NCI-H748 treated with DMSO at 0.1 percent for 48 hours (cell line): Measurements from ENCODE around the gene STPG4.

ENCODE experiments used
- DNase-seq: peaks from one replicate; lab custom pipeline; 2025; lab: John Stamatoyannopoulos, UW

STPG4 gene

DNA sequence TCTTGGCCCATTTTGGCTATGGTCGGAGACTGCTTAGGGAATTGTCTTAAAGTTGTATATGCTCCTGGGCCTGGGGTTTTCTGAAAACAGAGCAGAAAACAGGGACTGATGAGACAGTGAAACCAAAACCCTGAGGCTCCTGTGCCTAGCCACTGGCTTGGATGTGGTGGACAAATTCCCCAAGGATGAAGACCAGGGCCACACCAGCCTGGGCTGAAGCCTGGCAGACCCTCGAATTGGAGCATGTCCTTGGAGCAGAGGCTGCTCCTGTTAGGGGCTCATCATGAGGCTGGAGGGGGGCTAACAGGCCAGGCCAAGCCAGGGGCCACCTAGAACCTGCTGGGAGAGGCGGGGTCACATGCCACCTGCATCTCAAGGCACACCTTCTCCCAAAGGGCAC is 68.1 kb downstream of the STPG4 start:
- DNase-seq = no peak

DNA sequence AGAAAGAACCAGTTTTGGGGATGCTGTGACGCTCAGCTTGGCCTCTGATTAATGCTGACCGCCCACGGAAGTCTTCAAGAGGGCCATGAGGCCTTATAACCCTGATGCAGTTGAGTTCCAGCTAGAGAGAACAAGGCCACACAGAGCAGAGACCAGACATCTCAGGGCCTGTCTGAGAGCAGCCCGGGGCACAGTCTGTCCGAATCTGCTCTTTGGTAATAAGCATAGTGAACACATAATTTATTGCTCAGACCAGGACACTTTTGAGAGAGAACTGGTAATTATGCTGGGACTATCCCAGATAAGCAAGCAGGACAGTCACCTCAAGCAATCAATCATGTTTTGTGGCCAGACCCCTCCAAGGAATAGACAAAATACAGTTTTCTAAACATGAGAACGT is 68.5 kb downstream of the STPG4 start:
- DNase-seq = no peak

DNA sequence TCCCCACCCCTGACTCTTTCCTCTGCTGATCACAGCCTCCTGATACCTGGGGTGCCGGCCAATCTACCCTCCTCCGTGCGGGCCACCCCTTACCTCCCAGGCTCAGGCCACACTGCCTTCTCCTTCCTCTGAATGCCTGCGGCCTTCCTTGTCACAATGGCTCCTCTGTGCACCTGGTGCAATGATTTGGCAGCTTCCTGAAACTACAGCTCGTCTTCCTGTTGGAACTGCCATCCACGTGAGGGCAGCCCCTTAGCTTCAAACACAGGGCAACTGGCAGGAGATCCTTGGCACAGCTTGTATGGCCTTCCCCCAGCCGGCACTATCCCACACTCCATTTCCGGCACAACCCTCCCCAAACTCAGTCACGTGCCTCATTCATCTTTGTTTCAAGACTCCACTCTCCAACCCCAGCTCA is 69.0 kb downstream of the STPG4 start:
- DNase-seq = no peak

- DNase-seq = no peak
Observed at GRCh38 chr2:47083886-47084687, 71.0 kb downstream of the STPG4 start.

DNA sequence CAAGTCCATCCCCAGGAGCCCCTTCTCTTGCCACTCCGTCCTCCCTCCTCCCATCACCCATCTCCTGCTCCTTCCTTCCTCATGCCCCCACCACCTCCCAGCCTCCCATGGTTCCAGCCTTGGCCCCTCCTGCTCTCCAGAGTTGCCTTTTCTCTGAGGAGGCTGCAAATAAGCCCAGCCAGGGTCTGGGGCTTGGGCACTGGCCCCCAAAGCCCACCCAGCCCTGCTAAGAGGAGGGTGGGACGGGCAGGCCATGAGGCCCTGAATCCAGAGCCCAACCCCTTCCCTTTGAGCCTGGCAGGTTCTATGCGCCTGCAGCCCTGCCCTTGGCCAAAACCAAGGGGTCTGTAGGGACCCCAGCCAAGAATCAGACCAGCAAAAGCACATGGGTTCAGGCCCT is 71.6 kb downstream of the STPG4 start:
- DNase-seq = no peak

- DNase-seq = no peak
Observed at GRCh38 chr2:47083005-47083404, 72.1 kb downstream of the STPG4 start.

DNA sequence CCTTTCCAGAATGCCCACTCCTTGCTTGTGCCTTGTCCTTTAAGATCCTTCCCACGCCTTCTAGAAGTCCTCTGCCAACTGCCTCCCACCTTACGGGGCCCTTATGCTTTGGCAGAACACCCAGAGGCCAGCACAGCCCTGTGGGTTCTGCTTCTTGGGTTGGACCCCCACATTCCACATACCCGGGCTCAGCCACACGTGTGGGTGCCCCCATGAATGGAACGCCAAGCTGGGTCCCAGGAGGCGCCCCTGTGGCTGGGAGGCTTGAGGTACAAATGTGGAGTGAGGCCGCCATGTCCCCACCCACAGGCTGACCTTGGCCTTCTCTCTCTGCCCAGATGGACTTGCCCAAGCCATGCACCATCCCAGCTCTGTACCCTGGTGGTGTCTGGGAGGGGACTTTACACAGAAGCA is 74.2 kb downstream of the STPG4 start:
- no peak for DNase-seq

DNA sequence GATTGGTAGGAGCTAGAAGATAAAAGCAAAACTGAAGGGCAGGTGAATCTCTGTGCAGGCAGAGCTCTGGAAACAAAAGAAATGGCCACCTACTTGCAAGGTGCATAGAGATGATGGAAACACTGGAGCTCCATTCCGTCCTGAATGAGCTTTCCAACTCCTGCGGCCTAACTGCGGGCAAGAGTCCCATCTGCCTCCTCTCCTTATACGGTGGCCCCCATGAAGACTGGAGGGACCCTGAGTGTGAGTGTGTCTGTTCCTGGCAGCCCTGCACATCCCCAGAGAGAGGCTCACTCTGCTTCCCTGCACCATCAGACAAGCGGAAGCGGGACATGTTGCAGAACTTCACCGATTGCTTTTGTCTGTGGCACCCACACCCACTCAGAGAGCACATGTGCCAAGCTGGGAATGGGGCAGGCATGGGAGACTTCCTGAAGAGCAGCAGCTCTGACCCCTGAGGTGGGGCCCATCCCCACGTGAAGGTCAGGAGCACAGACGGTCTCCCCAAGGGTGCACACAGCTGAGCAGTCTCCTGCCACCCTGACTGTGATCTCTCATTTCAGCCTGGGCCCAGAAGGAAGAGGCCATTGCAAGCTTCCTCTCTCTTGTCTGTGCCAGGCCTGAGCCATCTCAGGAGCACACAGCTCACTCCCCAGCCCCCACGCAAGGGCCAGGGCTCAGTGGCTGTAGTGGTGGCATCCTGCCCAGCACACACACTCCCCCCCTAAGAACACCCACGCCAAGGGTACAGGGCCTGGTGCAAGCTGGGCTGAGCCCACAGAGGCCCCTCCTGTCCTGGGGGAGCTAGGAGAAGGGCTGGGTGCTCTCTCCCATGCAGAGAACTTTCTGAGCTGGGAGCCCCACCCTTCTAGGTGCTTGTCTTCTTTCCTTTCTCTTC is 75.3 kb downstream of the STPG4 start:
- no peak for DNase-seq

DNA sequence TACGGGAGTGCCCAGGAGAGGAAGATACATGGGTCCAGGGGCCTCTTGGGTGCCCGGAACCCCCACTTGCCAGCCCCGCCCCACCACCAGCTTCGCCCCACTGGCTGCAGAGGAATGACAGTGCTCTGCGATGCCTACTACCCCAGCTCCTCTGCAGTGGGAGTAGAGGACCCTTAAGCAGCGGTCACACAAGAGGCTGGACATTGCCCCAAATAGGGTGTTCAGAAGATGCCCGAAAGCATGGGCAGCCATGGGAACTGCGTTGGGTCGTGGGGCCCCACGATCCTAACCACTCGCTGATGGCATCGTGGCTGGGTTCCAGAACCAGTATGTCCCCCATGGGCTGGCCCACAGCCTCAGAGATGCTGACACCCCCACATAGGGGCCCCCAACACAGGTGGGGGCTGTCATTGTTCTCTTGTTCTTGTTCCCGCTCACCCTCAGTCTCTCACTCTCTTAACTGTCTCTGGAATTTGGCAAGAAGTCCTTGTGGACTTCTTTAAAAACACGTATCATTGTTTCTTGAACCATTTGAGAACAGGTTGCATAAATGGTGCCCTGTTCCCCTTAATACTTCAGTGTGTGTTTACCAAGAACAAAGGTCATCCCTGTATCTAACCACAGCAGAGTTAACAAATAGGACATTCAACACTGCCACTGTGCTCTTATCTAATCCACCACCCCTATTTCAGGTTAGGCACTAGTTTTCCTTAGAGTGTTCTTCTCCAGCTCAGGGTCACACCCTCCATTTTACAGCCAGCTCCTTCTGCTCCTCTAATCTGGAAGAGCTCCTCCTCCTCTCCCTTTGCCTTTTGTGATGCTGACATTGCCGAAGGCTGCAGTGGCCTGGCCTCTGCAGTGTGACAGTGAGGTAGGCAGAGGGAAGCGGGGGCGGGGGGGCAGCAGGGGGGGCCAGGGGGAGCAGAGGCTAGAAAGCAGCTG is 76.3 kb downstream of the STPG4 start:
- no peak for DNase-seq

DNA sequence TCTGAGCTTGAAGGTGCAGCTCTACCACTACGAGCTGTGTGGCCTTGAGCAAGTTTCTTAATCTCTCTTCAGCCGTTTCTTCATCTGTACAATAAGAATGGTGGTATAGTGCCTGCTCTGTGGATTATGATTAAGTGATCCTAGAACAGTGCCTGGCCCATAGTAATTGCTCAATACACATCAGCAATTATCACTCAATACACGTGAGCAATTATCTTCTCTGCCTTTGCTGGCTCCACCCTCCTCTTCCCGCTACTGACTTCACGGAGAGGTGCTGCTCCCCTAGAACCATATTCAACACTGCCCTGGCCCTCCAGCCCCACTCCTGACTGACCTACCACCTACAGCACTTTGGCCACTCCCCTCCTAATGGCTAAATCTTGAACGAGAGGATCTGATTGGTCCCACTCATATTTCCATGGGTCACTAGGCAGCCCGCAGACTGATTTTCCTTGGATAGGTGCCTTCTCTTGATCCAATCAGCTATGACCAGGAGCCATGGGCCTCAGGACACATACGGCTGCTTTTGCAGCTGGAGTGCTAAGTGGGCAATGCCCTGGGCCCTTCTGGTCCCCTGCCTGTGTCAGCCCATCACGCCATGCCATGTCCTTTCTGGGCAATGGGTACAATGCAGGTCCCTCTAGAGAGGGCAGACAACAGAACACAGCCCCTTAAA is 77.5 kb downstream of the STPG4 start:
- no peak for DNase-seq

GRCh38 chr2:47076586-47077441 is 78.3 kb downstream of the STPG4 start:
- no peak for DNase-seq

DNA sequence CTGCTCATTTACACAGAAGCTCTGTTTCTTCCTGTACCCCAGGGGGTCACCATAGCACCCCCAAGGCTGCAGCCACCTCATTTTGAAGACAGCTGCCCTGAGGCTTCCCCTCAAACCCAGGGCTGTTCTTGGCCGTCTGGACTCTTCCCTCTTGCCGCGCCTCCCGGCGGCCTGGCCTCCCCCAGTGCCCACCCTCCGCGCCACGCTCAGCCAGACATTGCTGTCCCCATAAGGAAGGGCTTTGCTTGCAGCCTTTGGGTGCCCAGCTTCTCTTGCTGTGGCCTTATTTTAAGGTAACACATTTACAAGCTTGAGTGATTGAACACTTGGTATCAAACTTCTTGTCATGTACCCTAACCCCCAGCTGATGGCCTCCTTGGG is 79.0 kb downstream of the STPG4 start:
- DNase-seq = no peak

GRCh38 chr2:47075361-47076125 is 79.6 kb downstream of the STPG4 start:
- no peak for DNase-seq

GRCh38 chr2:47074691-47075090 is 80.4 kb downstream of the STPG4 start:
- no peak for DNase-seq

- no peak for DNase-seq
Observed at GRCh38 chr2:47073641-47074040, 81.5 kb downstream of the STPG4 start.

GRCh38 chr2:47073217-47073616 is 81.9 kb downstream of the STPG4 start:
- DNase-seq = no peak

GRCh38 chr2:47072728-47073191 is 82.3 kb downstream of the STPG4 start:
- no peak for DNase-seq

DNA sequence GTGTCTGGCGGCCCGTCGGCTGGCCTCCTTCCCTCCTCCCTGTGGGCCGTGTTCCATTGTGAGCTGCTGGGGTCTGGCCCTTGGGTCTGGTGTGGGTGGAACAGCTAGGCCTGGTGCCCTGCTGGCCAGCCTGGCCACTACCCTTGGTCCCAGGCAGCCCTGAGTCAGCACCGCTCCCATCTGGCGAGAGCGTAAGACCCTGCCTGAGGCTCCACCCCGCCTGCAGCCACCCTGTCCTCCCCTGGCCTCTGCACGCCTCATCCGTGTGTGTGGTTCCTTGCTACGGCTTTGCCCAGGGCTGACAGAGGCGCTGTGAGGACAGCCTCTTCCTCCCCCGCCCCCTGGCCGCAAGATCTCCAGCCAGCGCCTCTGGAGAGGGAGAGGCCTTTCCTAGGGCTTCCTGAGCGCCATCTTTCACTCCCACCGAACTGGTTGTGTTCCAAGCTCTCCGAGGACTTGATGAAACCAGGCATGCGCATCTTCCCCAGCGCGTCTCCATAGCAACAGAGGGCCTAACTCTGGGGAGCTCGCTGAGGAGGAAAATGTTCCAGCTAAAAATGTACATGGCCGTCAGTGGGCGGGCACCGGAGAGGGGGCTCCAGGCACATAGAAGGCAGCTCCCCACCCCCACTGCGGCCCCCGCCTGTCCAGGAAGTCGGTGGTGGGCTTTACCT is 83.0 kb downstream of the STPG4 start:
- no peak for DNase-seq
